Tibial nerve (tissue), 4 donors: ENCODE measurements around the gene ZNF800.

Experiments used
- EP300 ChIP-seq, 2 donors: sonication (generic); formaldehyde crosslinking; IDR thresholded peaks; one replicate each; pipeline ENCODE4 v1.6.1; 2017; ENCODE audit warnings: antibody characterized with exemption in 2 of 2, mild to moderate bottlenecking in 1 of 2
- POLR2A ChIP-seq, 2 donors: fragments of 450-650 bp; IDR thresholded peaks; one replicate each; pipeline ENCODE4 v1.6.1; 2017; ENCODE audit warnings: antibody characterized with exemption in 2 of 2, mild to moderate bottlenecking in 2 of 2, moderate library complexity in 2 of 2
- TF ChIP-seq, protein P1 (sequence below), 5 experiments: fragments of 200-600 bp in 3 of 5; fragments of 450-650 bp in 2 of 5; sonication (generic) in 3 of 5; IDR thresholded peaks; one replicate each; pipeline ENCODE4 v1.5.1; 2016 to 2019; ENCODE audit warnings: antibody characterized with exemption in 5 of 5, mild to moderate bottlenecking in 3 of 5, moderate library complexity in 2 of 5

DNA sequence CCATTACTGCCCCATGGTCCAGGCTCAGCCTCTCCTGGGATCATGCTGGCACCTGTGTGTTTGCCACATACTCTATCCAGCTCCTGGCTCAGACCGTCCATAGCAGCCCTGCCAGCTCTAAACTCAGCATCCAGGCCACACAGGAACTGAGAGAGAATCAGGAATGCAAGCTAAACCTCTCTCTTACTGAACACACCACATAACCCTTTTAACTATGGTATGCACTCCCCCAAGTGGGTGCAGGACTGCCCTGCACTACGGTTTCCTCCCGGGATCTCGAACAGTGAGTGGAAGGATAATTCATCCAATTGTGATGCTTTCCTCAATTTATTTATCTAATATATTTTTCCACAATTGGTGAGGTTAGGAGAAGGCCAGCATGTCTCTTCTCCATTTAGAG, 17.1 kb upstream of the ZNF800 start:
- TF ChIP-seq, protein P1, sequence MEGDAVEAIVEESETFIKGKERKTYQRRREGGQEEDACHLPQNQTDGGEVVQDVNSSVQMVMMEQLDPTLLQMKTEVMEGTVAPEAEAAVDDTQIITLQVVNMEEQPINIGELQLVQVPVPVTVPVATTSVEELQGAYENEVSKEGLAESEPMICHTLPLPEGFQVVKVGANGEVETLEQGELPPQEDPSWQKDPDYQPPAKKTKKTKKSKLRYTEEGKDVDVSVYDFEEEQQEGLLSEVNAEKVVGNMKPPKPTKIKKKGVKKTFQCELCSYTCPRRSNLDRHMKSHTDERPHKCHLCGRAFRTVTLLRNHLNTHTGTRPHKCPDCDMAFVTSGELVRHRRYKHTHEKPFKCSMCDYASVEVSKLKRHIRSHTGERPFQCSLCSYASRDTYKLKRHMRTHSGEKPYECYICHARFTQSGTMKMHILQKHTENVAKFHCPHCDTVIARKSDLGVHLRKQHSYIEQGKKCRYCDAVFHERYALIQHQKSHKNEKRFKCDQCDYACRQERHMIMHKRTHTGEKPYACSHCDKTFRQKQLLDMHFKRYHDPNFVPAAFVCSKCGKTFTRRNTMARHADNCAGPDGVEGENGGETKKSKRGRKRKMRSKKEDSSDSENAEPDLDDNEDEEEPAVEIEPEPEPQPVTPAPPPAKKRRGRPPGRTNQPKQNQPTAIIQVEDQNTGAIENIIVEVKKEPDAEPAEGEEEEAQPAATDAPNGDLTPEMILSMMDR (IDR thresholded peaks at IDR 0.05) = no peak
- TF ChIP-seq POLR2A (IDR thresholded peaks at IDR 0.05) (no peak), EP300 (IDR thresholded peaks at IDR 0.05) (no peak)
